ENCODE data around the gene FAM120B. TPM values are rescaled to one million over a fixed set of nuclear protein-coding genes. Genes with fewer than 3 reads are reported as not detected.

FAM120B gene
- total RNA-seq, 6 experiments from 2014 or later = 9.5 to 15.7 (median 13.1) TPM

DNA sequence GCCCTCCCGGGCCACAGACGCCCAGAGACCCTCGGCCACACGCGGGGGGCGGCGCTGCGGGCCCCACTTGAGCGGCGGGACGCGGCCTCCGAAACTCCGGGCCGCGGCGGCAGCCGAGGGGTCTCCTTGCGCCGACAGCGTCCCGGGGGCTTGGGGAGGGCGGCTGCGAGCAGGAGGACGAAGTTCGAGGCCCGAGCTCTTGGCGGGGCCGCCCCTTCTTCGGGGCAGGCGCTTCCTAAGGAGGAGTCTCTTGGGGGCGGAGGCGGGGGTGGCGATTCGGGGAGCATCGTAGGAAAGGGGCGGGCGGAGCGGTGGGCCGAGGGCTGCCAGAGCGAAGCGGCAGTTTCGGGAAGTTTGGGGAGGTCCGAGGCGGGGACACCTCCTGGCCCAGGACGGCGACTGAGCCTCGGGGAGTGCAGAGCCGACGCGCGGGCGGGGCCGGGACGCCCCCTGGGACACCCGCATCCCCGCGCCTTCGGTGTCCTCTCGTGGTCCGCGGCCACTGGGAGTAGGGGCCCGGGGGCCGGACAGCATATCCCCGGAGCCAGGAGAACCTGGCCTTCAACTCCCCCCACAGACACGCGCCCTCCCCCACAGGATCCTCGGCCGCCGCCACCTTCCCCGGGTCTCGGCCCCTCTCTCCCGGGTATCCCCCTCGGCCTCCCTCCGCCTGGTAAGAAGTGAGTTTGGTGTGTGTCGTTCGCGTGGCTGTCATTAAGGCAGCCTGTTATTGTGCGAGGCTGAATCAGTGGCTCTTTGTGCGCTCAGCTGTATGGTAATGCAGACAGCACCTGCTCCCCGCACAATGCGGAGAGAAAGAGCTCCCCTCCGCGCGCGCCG lies 15.1 kb upstream of the FAM120B start:
- WGBS (ENCODE audit: insufficient coverage, low coverage, low lambda C conversion rate, missing lambda C conversion rate) = 3% methylated on average over 6 of the region's 87 CpGs
- peak; percentile 45 to 60 (median 56) for ATAC-seq
- H3K4me1 ChIP-seq = peaks cover 0 to 43% (median 9%) of the 10 kb centered on the region in 4 donors
- peak; percentile 71 to 84 (median 79) for DNase-seq
- peaks cover 0 to 23% of the 10 kb centered on the region in 2 donors for H3K27me3 ChIP-seq
- peak overlapping the region; percentile 39 to 63 (median 40) for H3K4me3 ChIP-seq
- no peaks in the 10 kb centered on the region for H3K9me3 ChIP-seq
- peak; percentile 30 for TF ChIP-seq POLR2A (IDR thresholded peaks at IDR 0.05)
- TF ChIP-seq, protein P1, sequence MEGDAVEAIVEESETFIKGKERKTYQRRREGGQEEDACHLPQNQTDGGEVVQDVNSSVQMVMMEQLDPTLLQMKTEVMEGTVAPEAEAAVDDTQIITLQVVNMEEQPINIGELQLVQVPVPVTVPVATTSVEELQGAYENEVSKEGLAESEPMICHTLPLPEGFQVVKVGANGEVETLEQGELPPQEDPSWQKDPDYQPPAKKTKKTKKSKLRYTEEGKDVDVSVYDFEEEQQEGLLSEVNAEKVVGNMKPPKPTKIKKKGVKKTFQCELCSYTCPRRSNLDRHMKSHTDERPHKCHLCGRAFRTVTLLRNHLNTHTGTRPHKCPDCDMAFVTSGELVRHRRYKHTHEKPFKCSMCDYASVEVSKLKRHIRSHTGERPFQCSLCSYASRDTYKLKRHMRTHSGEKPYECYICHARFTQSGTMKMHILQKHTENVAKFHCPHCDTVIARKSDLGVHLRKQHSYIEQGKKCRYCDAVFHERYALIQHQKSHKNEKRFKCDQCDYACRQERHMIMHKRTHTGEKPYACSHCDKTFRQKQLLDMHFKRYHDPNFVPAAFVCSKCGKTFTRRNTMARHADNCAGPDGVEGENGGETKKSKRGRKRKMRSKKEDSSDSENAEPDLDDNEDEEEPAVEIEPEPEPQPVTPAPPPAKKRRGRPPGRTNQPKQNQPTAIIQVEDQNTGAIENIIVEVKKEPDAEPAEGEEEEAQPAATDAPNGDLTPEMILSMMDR (IDR thresholded peaks at IDR 0.05) = peak in 2 of 4 donors; percentile 22
- intact Hi-C loops (cut with DNase I) = no loop called here
- H3K27ac ChIP-seq = peak overlapping the region in 2 of 3 donors; percentile 21 to 54
- no peaks in the 10 kb centered on the region for H3K36me3 ChIP-seq

- ATAC-seq = no peak
- 6% methylated on average over 8 of the region's 11 CpGs for WGBS (ENCODE audit: insufficient coverage, low coverage, low lambda C conversion rate, missing lambda C conversion rate)
- Histone ChIP-seq H3K36me3 (no peaks in the 10 kb centered on the region), H3K4me1 (peaks cover 0 to 43% (median 9%) of the 10 kb centered on the region in 4 donors), H3K4me3 (peak overlapping the region; percentile 14 to 63 (median 40)), H3K9me3 (no peaks in the 10 kb centered on the region), H3K27ac (no peak overlapping the region), H3K27me3 (peaks cover 0 to 29% of the 10 kb centered on the region in 2 donors)
- no peak for TF ChIP-seq POLR2A (IDR thresholded peaks at IDR 0.05)
- no peak for DNase-seq
- intact Hi-C loops (cut with DNase I) = no loop called here
Measured at GRCh38 chr6:170292111-170292406, 14.5 kb upstream of the FAM120B start.

DNA sequence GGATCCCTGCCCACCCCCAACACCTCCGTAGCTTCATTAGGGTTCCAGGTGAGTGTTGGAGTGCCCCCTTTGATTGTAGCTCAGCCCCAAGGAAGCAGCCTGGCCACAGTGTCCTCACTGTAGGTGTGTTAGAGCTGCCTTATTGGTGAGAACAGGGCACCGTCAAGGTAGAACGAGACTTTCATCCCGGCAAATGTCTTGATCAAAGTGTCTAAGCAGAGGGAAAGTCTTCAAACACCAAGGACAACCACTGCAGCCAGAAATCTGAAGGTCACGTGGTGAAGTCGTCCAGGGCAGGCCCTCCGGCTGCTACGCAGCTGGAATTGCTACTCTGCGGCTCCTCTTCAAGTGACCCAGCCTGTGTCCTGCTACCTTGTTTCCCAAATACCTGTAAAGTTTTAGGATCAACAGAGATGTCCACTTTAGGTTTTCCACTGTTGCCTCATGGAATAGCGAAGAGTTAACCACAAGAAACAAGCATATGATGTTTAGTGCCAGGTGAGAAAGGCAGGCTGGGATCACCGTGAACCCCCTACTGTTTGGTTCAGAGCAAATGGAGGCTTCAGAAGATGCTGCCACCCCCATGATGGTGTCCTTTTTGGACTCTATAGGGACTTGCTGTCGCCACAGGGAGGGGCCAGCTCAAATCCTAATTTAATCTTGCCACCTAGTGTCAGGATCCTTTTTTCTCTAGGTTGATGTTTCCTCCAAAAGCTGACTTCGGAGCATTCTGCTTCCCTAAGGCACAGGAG lies 14.0 kb upstream of the FAM120B start:
- no peak overlapping the region for H3K4me3 ChIP-seq
- TF ChIP-seq POLR2A (IDR thresholded peaks at IDR 0.05) = no peak
- TF ChIP-seq, protein P1 (IDR thresholded peaks at IDR 0.05) = peak; percentile 10 to 37 (median 28)
- H3K27ac ChIP-seq = no peak overlapping the region
- H3K27me3 ChIP-seq = peaks cover 0 to 34% of the 10 kb centered on the region in 2 donors
- peak; percentile 9 to 34 (median 24) for ATAC-seq
- WGBS (ENCODE audit: insufficient coverage, low coverage, low lambda C conversion rate, missing lambda C conversion rate) = 3% methylated on average over 13 of the region's 13 CpGs
- H3K9me3 ChIP-seq = no peaks in the 10 kb centered on the region
- intact Hi-C loops (cut with DNase I) = no loop called here
- H3K4me1 ChIP-seq = peaks cover 0 to 43% (median 8%) of the 10 kb centered on the region in 4 donors
- H3K36me3 ChIP-seq = no peaks in the 10 kb centered on the region
- DNase-seq = peak in 1 of 3 donors; percentile 40

DNA sequence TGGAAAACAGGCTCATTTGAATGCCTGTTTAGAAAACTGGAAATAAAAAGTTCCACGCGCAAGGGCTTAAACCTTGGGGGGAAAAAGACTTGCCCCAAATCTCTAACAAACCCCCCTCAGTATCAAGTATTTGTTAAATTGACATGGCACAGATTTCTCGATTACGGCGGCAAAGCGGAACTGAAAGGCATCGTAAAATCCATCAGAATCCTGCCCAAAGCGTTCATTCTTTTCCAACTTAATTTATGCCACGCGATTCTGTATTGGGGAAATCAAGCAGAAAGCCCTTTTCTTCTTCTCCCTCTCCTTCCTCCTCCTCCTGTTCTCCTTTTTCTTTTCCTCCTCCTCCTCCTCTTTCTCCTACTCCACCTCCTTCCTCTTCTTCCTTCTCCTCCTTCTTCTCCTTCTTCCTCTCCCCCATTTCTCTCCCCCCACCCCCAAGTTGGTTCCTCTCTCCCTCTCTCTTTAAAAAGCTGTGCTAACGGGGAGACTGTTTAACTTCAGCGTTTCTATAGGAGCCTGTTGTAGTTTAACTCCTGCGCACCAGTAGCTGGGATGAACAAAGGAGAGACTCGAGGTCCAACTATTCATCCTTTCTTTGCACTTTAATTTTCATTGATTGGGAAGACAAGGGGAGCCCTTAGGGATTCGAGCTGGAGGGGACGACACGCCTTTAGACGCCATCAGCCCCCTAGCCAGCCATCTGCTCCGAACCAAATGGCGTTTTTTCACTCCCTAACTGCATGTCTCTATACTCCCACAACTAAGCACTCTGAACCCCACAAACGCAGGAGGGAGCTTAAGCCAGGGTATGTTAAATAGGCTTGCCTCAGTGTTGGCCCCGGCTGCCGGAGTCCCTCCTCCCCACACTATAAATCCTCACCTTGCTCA lies 13.0 kb upstream of the FAM120B start:
- ATAC-seq = no peak
- intact Hi-C loops (cut with DNase I) = no loop called here

More for the DNA sequence above, 13.0 kb upstream of the FAM120B start:
- H3K27me3 ChIP-seq = peaks cover 0 to 35% of the 10 kb centered on the region in 2 donors
- WGBS (ENCODE audit: insufficient coverage, low coverage, low lambda C conversion rate, missing lambda C conversion rate) = 9% methylated on average over 23 of the region's 23 CpGs
- no peak for DNase-seq
- H3K9me3 ChIP-seq = no peaks in the 10 kb centered on the region
- no peak overlapping the region for H3K27ac ChIP-seq
- no peaks in the 10 kb centered on the region for H3K36me3 ChIP-seq
- peaks cover 0 to 41% (median 8%) of the 10 kb centered on the region in 4 donors for H3K4me1 ChIP-seq
- TF ChIP-seq, protein P1 (IDR thresholded peaks at IDR 0.05) = no peak
- TF ChIP-seq POLR2A (IDR thresholded peaks at IDR 0.05) = no peak
- no peak overlapping the region for H3K4me3 ChIP-seq
